Measurements from ENCODE around the gene FAM240A.
"Not testable (repeated sequence)": the region's sequence is repeated elsewhere in the genome, so short reads cannot be mapped to it uniquely, and the experiment has no call there.

Gene FAM240A

GRCh38 chr3:46586738-46587246 is 25.5 kb upstream of the FAM240A start:
- no peak for FAIRE-seq
- no peak for DNase-seq (ENCODE audit: low spot score)

GRCh38 chr3:46587268-46587667 is 25.1 kb upstream of the FAM240A start:
- not testable (repeated sequence) for DNase-seq (ENCODE audit: low spot score); FAIRE-seq

- FAIRE-seq (no peak), DNase-seq (ENCODE audit: low spot score) (no peak)
These were observed 19.0 kb upstream of the FAM240A start for GRCh38 chr3:46593274-46593862.

GRCh38 chr3:46593979-46594378 is 18.3 kb upstream of the FAM240A start:
- FAIRE-seq (no peak), DNase-seq (ENCODE audit: low spot score) (no peak)

DNA sequence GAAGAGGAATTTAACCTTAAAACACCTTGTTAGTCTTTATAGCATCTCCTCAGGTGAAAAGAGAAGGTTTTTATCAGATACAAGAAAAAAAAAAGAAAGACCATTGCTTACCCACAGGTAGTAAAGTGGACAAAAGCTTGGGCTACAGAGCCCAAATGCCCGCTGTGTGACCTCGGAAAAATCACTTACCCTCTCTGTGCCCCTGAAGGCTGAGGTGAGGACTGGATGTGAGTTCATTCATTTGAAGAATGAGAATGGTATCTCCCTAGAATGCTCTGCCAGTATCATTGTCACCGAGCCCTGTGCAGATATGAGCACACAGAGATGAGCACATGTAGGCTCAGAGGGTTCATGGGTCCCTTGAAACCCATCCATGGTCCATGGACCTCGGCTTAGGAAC is 17.6 kb upstream of the FAM240A start:
- no peak for DNase-seq (ENCODE audit: low spot score)
- no peak for FAIRE-seq

DNA sequence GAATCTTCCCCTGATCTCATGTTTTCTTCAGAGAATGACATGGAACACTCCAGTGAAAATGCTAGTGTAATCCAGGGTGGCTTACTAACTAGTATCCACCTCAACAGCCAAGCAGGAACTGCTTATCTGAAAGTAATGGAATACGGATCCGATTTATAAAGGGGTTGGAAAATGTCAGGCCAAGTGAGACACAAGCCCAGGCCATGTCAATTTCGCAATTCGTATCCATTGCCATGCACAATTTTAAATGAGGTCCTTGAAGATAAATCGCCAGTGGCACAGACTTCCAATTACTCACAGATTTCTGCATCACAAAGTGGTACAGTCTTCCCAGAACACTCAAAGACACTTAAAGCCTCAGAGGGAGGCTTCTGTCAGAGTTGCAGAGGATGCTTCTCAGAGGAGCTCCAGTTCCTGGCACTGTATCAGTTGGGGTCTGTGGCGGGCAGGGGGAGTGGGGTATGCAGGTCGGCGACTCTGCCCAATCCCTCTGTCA is 16.5 kb upstream of the FAM240A start:
- FAIRE-seq, result no peak

DNA sequence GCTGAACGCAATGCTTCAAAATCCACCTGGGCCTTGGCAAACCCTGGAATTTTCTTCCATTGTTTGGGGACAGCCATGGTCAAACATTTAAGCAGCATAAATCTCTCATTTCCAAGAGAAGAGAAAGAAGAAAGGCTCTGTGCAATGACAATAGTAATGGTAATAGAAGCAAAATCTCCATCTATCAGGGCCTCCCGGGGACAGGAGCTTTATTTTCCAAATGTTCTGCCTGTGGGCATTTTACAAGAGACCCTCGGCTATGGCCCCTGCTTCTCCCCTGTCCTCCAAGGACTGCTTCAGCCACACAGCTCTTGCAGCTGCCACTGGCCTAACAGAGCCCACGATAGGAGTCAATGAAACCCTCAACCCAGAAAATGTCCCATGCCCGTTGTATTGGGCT is 12.7 kb upstream of the FAM240A start:
- FAIRE-seq, result no peak
- no peak for DNase-seq (ENCODE audit: low spot score)

More for the DNA sequence above, 16.5 kb upstream of the FAM240A start:
- DNase-seq (ENCODE audit: low spot score), result no peak

- no peak for FAIRE-seq
These were observed 8.8 kb upstream of the FAM240A start for GRCh38 chr3:46603446-46604046.

GRCh38 chr3:46604127-46604526 is 8.2 kb upstream of the FAM240A start:
- no peak for FAIRE-seq
- DNase-seq (ENCODE audit: low spot score), result no peak

More at GRCh38 chr3:46603446-46604046, 8.8 kb upstream of the FAM240A start:
- no peak for DNase-seq (ENCODE audit: low spot score)

- FAIRE-seq, result no peak
- DNase-seq (ENCODE audit: low spot score), result no peak
These were observed 4.7 kb upstream of the FAM240A start for GRCh38 chr3:46607603-46608028.

GRCh38 chr3:46609212-46609721 is 3.1 kb upstream of the FAM240A start:
- DNase-seq (ENCODE audit: low spot score) (no peak), FAIRE-seq (no peak)

DNA sequence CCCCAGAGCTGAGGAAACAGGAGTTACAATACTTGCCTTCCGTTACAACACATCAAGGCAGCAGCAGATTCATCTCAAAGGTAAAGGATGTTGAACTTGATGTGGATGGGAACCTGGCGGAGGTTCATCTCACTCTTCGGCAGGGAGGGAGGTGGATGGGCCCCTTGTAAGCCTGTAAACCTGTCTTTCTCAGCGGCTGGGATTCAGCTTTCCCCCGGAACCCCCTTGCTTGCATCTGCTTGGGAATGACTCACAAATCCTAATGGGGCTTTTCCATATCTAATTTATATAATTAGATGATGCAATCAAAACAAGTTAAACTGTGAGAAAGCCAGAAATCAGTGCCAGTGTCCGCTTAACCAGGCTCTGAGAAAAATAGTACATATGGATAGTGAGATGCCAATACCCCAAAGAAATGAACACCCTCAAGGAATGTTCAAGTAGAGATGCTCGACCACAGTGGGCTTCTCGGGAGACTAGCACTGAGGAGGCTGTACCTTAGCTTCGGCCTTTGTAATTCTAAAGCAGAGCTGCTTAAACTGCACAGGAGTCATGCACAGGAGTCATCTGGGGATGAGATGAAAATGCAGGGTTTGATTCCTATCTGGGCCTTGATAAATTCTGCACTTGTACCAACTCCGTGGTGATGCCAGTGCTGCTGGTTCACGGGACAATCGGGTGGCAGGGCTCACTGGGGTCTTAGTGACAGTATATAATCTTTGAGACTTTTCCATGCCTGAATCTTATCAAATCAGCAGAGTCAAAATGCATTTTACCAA is 2.2 kb upstream of the FAM240A start:
- DNase-seq (ENCODE audit: low spot score) (no peak), FAIRE-seq (no peak)

GRCh38 chr3:46613313-46614005 is 1.1 kb downstream of the FAM240A start:
- DNase-seq (ENCODE audit: low spot score), result no peak
- FAIRE-seq, result no peak

DNA sequence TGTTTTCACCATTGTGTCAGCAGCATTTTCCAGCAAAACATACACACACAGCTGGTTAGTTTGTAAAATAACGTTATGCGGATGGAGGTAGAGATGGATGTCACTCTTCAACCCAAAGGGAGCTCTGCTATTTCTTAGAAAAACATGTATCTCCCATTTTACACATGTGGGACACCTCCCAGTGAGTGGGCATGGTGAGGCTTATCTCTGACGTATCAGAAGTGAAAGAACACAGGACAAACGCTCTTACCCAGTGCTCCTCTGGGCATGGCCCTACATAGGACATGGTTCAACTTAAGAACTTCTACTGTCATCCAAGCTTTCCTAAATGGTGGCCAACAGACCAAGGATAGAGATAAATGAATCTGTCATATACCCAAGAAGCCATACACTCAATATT is 2.1 kb downstream of the FAM240A start:
- DNase-seq (ENCODE audit: low spot score) (no peak), FAIRE-seq (no peak)

- no peak for DNase-seq (ENCODE audit: low spot score)
- FAIRE-seq, result no peak
These were observed 2.9 kb downstream of the FAM240A start for GRCh38 chr3:46615050-46615775.

- FAIRE-seq (no peak), DNase-seq (ENCODE audit: low spot score) (no peak)
These were observed 3.7 kb downstream of the FAM240A start for GRCh38 chr3:46615976-46616375.

DNA sequence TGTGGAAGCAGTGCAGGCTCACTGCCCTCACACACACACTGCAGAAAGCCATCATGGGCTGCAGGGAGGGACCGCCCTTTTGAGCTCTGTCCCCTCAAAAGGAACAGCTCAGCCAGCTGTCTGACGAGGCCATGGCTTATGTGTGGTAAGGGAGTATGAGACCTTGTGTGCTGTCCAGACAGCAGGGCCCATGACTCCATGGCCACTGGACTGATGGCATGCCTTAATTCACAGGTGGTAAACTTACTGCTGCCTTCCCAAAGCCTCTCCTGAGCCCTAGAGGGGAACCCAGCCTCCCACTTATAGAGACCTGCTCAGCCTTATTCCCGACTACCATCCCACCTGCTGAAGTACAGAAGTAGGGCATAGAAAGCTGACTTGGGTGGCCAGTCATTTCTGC is 5.6 kb downstream of the FAM240A start:
- DNase-seq (ENCODE audit: low spot score) (no peak), FAIRE-seq (no peak)

DNA sequence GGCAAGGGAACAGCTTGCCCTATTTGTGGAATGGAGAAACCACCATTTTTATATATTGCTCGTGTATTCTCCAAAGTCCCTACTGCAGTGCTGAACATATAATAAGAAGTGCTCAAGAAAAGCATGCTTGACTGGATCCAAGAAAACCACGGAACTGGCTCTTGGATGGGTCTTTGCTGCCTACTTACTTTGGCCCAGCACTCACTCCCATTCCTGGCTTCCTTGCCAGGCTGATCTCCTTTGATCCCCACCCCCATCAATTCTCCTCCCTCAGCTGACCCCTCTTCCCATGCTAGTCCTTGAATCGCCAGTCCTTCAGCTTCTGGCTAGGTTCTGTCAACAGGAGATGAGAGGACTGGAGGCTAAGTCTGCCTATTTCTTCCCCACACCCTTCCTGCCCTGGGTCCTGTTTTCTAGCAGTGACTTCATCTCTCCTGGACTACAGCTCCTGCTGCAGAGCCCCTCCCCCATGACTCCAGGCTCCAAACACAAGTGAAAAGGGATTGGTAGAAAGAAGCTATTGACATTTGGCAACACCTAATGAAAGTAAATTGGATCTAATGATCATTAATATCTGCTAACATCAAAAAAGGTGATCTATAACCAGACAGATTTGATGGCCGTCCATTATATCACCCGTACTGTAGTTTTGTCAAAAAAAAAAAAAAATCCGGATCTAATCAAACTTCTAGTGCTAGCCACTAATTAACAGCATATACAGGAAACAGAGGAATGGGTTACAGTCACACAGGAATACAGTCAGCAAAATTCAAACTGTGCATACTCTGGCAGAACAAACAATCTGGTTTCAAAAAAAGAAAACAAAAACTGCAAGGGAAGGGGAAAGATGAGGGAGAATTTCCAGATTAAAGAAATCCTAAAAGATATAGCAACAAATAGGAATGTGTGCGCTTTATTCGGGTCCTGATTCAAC is 7.8 kb downstream of the FAM240A start:
- no peak for DNase-seq (ENCODE audit: low spot score)
- no peak for FAIRE-seq

DNA sequence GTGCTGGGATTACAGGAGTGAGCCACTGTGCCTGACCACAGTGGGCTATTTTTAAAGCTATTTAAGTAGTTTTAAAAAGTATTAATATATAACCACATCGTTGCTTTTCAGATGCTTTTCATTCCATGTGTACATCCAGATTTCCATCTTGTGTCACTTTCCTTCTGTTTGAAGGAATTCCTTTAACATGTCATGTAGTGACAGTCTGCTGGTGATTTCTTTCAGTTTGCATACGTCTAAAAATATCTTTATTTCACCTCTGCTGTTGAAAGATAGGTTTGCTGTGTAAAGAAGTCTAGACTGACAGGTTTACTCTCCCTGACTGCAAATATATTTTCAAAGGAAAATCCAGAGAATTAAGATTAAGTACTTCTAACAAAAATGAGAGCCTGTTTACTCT is 12.2 kb downstream of the FAM240A start:
- FAIRE-seq, result no peak

More for the DNA sequence above, 12.2 kb downstream of the FAM240A start:
- no peak for DNase-seq (ENCODE audit: low spot score)
